H1 (cell line): ENCODE measurements around the gene HOXB13. TPM values are rescaled to one million over a fixed set of nuclear protein-coding genes. Genes with fewer than 3 reads are reported as not detected.

ENCODE experiments used
- CTCF ChIA-PET: fragments of 300-600 bp; sonication (Branson Sonifier 250); formaldehyde crosslinking; loops from one replicate; lab custom pipeline; 2021; ENCODE audit not compliant: partially characterized antibody; lab: Charles Lee
- POLR2A ChIA-PET: fragments of 300-600 bp; sonication (Branson Sonifier 250); formaldehyde crosslinking; loops from one replicate; lab custom pipeline; 2021; ENCODE audit warnings: inconsistent platforms; ENCODE audit not compliant: partially characterized antibody; lab: Charles Lee
- DNase-seq, 2 experiments: peaks; one replicate each; pipeline versions ENCODE4 v3.0.0 to v3.0.0-alpha.2; 2010 to 2022; ENCODE audit warnings: low spot score in 2 of 2, low read depth in 1 of 2, mixed read lengths in 1 of 2
- FAIRE-seq: peaks from 2 replicates; lab custom pipeline; 2011; peaks lifted over from hg19 to GRCh38; lab: Jason Lieb, UNC
- H2AFZ ChIP-seq: 2 replicates; pipeline ENCODE4 v1.8.1; 2012; ENCODE audit warnings: low read length, inconsistent platforms
- H2AK5ac ChIP-seq: 2 replicates; pipeline ENCODE4 v1.6.1; 2013; ENCODE audit warnings: low read depth, low read length
- H2BK120ac ChIP-seq: replicated peaks from 2 replicates; pipeline ENCODE3; 2013; ENCODE audit warnings: low read depth, low read length, inconsistent platforms
- H2BK12ac ChIP-seq: 2 replicates; pipeline ENCODE4 v1.6.1; 2013; ENCODE audit warnings: low read depth, low read length
- H2BK15ac ChIP-seq: 2 replicates; pipeline ENCODE4 v1.6.1; 2013; ENCODE audit warnings: low read length
- H2BK20ac ChIP-seq: 2 replicates; pipeline ENCODE4 v1.6.1; 2013; ENCODE audit warnings: low read length
- H2BK5ac ChIP-seq: 2 replicates; pipeline ENCODE4 v1.6.1; 2013; ENCODE audit warnings: low read depth, low read length
- H3K14ac ChIP-seq: 2 replicates; pipeline ENCODE4 v1.6.1; 2013; ENCODE audit warnings: inconsistent platforms; ENCODE audit not compliant: insufficient read length
- H3K18ac ChIP-seq: 2 replicates; pipeline ENCODE4 v1.6.1; 2013; ENCODE audit warnings: low read length; ENCODE audit errors: extremely low read depth
- H3K23ac ChIP-seq: 2 replicates; pipeline ENCODE4 v1.6.1; 2013; ENCODE audit warnings: inconsistent platforms; ENCODE audit not compliant: insufficient read length
- H3K23me2 ChIP-seq: 2 replicates; pipeline ENCODE4 v1.6.1; 2013; ENCODE audit warnings: low read depth, low read length
- H3K27ac ChIP-seq: 2 replicates; pipeline ENCODE4 v1.6.1; 2011; ENCODE audit warnings: low read depth, low read length, inconsistent platforms
- H3K27me3 ChIP-seq, 4 experiments: replicated peaks in 1 of 4; 1 replicate in 1 of 4; 2 replicates in 3 of 4; pipeline versions ENCODE4 v1.6.1 to v1.8.1; 2011 to 2013; ENCODE audit warnings: low read length in 3 of 4, mild to moderate bottlenecking in 3 of 4, inconsistent platforms in 2 of 4, mixed read lengths in 2 of 4, moderate library complexity in 1 of 4; ENCODE audit not compliant: control insufficient read depth in 3 of 4, insufficient read depth in 3 of 4; ENCODE audit errors: extremely low read depth in 1 of 4
- H3K36me3 ChIP-seq, 4 experiments: 2 replicates each; pipeline versions ENCODE4 v1.6.1 to v1.8.1; 2011 to 2013; ENCODE audit warnings: mild to moderate bottlenecking in 4 of 4, low read length in 3 of 4, moderate library complexity in 2 of 4, control low read depth in 1 of 4, inconsistent platforms in 1 of 4; ENCODE audit not compliant: insufficient read depth in 4 of 4, control insufficient read depth in 2 of 4
- H3K4ac ChIP-seq: replicated peaks from 2 replicates; pipeline ENCODE3; 2013; ENCODE audit warnings: low read length, low read depth, mixed read lengths, inconsistent platforms; ENCODE audit not compliant: insufficient read length
- H3K4me1 ChIP-seq, 4 experiments: replicated peaks in 1 of 4; 1 replicate in 1 of 4; 2 replicates in 3 of 4; pipeline versions ENCODE4 v1.6.1 to v1.8.1; 2011 to 2013; ENCODE audit warnings: low read length in 3 of 4, inconsistent platforms in 2 of 4, mixed read lengths in 1 of 4; ENCODE audit not compliant: insufficient read depth in 4 of 4, control insufficient read depth in 3 of 4
- H3K4me2 ChIP-seq, 2 experiments: 2 replicates each; pipeline versions ENCODE4 v1.6.1 to v1.8.1; 2011 to 2013; ENCODE audit warnings: low read depth in 2 of 2, low read length in 2 of 2, control low read depth in 1 of 2, inconsistent platforms in 1 of 2, mild to moderate bottlenecking in 1 of 2; ENCODE audit not compliant: insufficient read depth in 1 of 2
- H3K4me3 ChIP-seq, 4 experiments: fragments of 200-600, 300-600 bp in 1 of 4; sonication (generic), shearing (Covaris generic), sonication (Bioruptor Twin) in 1 of 4; 2 replicates each; pipeline versions ENCODE4 v1.5.1 to v1.8.1; 2011 to 2016; ENCODE audit warnings: low read length in 4 of 4, low read depth in 3 of 4, control low read depth in 2 of 4, inconsistent platforms in 2 of 4, mild to moderate bottlenecking in 2 of 4, mixed read lengths in 1 of 4, moderate library complexity in 1 of 4; ENCODE audit not compliant: insufficient read depth in 2 of 4; ENCODE audit errors: extremely low read depth in 1 of 4
- H3K56ac ChIP-seq: replicated peaks from 2 replicates; pipeline ENCODE3; 2013; ENCODE audit warnings: low read depth, mild to moderate bottlenecking, mixed read lengths, low read length, inconsistent platforms; ENCODE audit not compliant: insufficient read length
- H3K79me1 ChIP-seq: 2 replicates; pipeline ENCODE4 v1.6.1; 2013; ENCODE audit warnings: low read depth, low read length, control low read depth
- H3K79me2 ChIP-seq, 2 experiments: 2 replicates each; pipeline versions ENCODE4 v1.6.1 to v1.8.1; 2012 to 2013; ENCODE audit warnings: low read length in 2 of 2, mild to moderate bottlenecking in 2 of 2, inconsistent platforms in 1 of 2; ENCODE audit not compliant: insufficient read depth in 2 of 2, control insufficient read depth in 1 of 2
- H3K9ac ChIP-seq, 4 experiments: replicated peaks in 1 of 4; 1 replicate in 1 of 4; 2 replicates in 3 of 4; pipeline versions ENCODE4 v1.6.1 to v1.8.1; 2011 to 2013; ENCODE audit warnings: low read depth in 3 of 4, low read length in 3 of 4, control low read depth in 2 of 4, mild to moderate bottlenecking in 2 of 4, moderate library complexity in 2 of 4, inconsistent platforms in 1 of 4; ENCODE audit errors: extremely low read depth in 1 of 4
- H3K9me3 ChIP-seq, 2 experiments: 2 replicates each; pipeline versions ENCODE4 v1.6.1 to v1.8.1; 2012 to 2013; ENCODE audit warnings: mild to moderate bottlenecking in 2 of 2, moderate library complexity in 2 of 2, control low read depth in 1 of 2, inconsistent platforms in 1 of 2, low read depth in 1 of 2, low read length in 1 of 2, mixed read lengths in 1 of 2; ENCODE audit not compliant: insufficient read depth in 2 of 2
- H4K20me1 ChIP-seq, 2 experiments: replicated peaks in 1 of 2; 2 replicates each; pipeline versions ENCODE3 to v1.8.1; 2011 to 2013; ENCODE audit warnings: inconsistent platforms in 2 of 2, low read length in 2 of 2, mild to moderate bottlenecking in 1 of 2; ENCODE audit not compliant: insufficient read depth in 2 of 2, control insufficient read depth in 1 of 2
- H4K5ac ChIP-seq: 2 replicates; pipeline ENCODE4 v1.6.1; 2013; ENCODE audit warnings: low read length, low read depth, mixed read lengths, inconsistent platforms; ENCODE audit not compliant: insufficient read length
- H4K8ac ChIP-seq: 2 replicates; pipeline ENCODE4 v1.8.0; 2013; ENCODE audit warnings: mild to moderate bottlenecking, moderate library complexity, low read length, inconsistent platforms; ENCODE audit not compliant: insufficient read depth; ENCODE audit errors: extremely low read depth
- H4K91ac ChIP-seq: replicated peaks from 2 replicates; pipeline ENCODE3; 2013; ENCODE audit warnings: low read length, mixed read lengths, inconsistent platforms; ENCODE audit not compliant: insufficient read length
- EGR1 ChIP-seq: IDR thresholded peaks from 2 replicates; pipeline ENCODE4 v1.6.1; 2011; ENCODE audit warnings: low read depth, low read length, borderline replicate concordance
- EZH2 ChIP-seq: fragments of 200-600 bp; sonication (generic); IDR thresholded peaks from 2 replicates; pipeline ENCODE4 v1.7.1; 2012; ENCODE audit warnings: low read depth, mild to moderate bottlenecking, moderate library complexity, low read length, inconsistent platforms; ENCODE audit not compliant: severe bottlenecking
- JUND ChIP-seq: IDR thresholded peaks from 2 replicates; pipeline ENCODE4 v1.6.1; 2011; ENCODE audit warnings: mild to moderate bottlenecking, improper control_type of control experiment, low read length
- RNF2 ChIP-seq: fragments of 200-900, 300-1000 bp; sonication (generic); IDR thresholded peaks from 2 replicates; pipeline ENCODE4 v1.7.1; 2016; ENCODE audit warnings: borderline replicate concordance, low read depth, mild to moderate bottlenecking, antibody characterized with exemption, low read length; ENCODE audit not compliant: poor library complexity, severe bottlenecking; ENCODE audit errors: missing control alignments
- SIN3A ChIP-seq, 2 experiments: IDR thresholded peaks in 1 of 2; conservative IDR thresholded peaks in 1 of 2; 2 replicates each; pipeline ENCODE4 v1.6.1; 2011 to 2012; ENCODE audit warnings: low read length in 2 of 2, improper control_type of control experiment in 1 of 2, low read depth in 1 of 2, mild to moderate bottlenecking in 1 of 2
- SUZ12 ChIP-seq: fragments of 200-600 bp; sonication (generic); IDR thresholded peaks from 2 replicates; pipeline ENCODE4 v1.6.1; 2012; ENCODE audit warnings: mild to moderate bottlenecking, inconsistent platforms, low read length, moderate library complexity, mixed read lengths
- WGBS, 2 experiments: shearing (Covaris generic) in 1 of 2; methylation state at CpG; one replicate each; pipeline versions ENCODE4 v1.1.6 to v1.1.7; 2013 to 2015; ENCODE audit warnings: low lambda C conversion rate in 2 of 2, mixed read lengths in 2 of 2, inconsistent platforms in 1 of 2, low coverage in 1 of 2, missing lambda C conversion rate in 1 of 2; ENCODE audit not compliant: insufficient replicate concordance in 2 of 2, insufficient coverage in 1 of 2, insufficient read length in 1 of 2; ENCODE audit errors: extremely low coverage in 1 of 2, missing lambda C conversion rate in 1 of 2; 5-methylcytosine and 5-hydroxymethylcytosine counted together
- polyA plus RNA-seq, 7 experiments: library from polyadenylated mRNA; depleted of rRNA in 3 of 7; stranded (reverse) in 5 of 7; unstranded in 2 of 7; fragments of >200 nt in 5 of 7; fragments of 200-250 nt in 2 of 7; gene quantifications; 1 replicate in 5 of 7; 2 replicates in 1 of 7; 4 replicates in 1 of 7; pipeline versions ENCODE4 v1.2.1 to v1.2.3, GENCODE V29; 2011 to 2013; ENCODE audit warnings: missing spikeins in 2 of 7, mixed read lengths in 2 of 7
- total RNA-seq: library from RNA; stranded (reverse); fragmentation: NEBNext Ultra II Directional; extraction: Animal tissue kit (Norgen Biotek cat#: 25700); gene quantifications from 2 replicates; pipeline ENCODE4 v1.2.1, GENCODE V29; 2021

Gene HOXB13
- total and polyA plus RNA-seq, 2 of the 8 experiments (the other 6 are each of a cell fraction or from before 2014, with no cell fraction given): not detected

- H3K56ac ChIP-seq: no peak overlapping the region
- FAIRE-seq: no peak
- no peak overlapping the region; a peak in 1 of 4 replicates for H3K4me2 ChIP-seq
- H3K23ac ChIP-seq: no peak overlapping the region
- TF ChIP-seq SIN3A (conservative IDR thresholded peaks at IDR 0.05 in 1 of 2, IDR thresholded peaks at IDR 0.05 in 1 of 2; ENCODE audit: low read depth in 1 of 2, low read length in 2 of 2) (no peak), SUZ12 (peak; percentile 54; the same call in 1 of the 2 replicates), RNF2 (peak; percentile 68), JUND (no peak), EZH2 (peak; percentile 63), EGR1 (no peak)
- TF ChIP-seq, all 59 proteins: peak for 3
- Histone ChIP-seq H2AFZ (no peak overlapping the region), H2BK15ac (no peak overlapping the region; the same call in 1 of the 2 replicates), H3K4ac (no peak overlapping the region), H3K9me3 (no peaks in the 10 kb centered on the region), H2BK12ac (no peak overlapping the region), H3K14ac (no peak overlapping the region), H4K8ac (no peak overlapping the region), H3K18ac (no peak overlapping the region), H3K9ac (no peak overlapping the region), H4K5ac (no peak overlapping the region), H3K27me3 (peaks cover 93 to 100% (median 97%) of the 10 kb centered on the region in 4 experiments), H3K4me3 (no peak overlapping the region), H3K79me1 (no peaks in the 10 kb centered on the region), H2BK120ac (no peak overlapping the region), H3K36me3 (peaks cover 0 to 5% (median 0%) of the 10 kb centered on the region in 4 experiments; a peak in 1 of 8 replicates), H3K79me2 (no peaks in the 10 kb centered on the region), H2AK5ac (no peak overlapping the region), H4K20me1 (peaks cover 13 to 23% of the 10 kb centered on the region in 2 experiments), H3K27ac (no peak overlapping the region), H3K4me1 (peaks cover 0 to 6% (median 5%) of the 10 kb centered on the region in 4 experiments; a peak in 4 of 7 replicates), H4K91ac (no peak overlapping the region), H2BK20ac (no peak overlapping the region), H2BK5ac (no peak overlapping the region), H3K23me2 (no peaks in the 10 kb centered on the region)
- CTCF ChIA-PET: interaction anchor here (0.6 to 4.6 kb wide), 11 partner anchors 18 to 702 kb away, joined by 3 to 44 read pairs (median 5); partner anchors contain the start of genes HOXB13 and PRAC2
- DNase-seq: no peak
- 31% methylated on average over 12 of the region's 12 CpGs; no CpG with 5 or more reads in 1 of the 2 experiments for WGBS, 2 experiments
- POLR2A ChIA-PET: interaction anchor here (0.7 to 1.3 kb wide), 3 partner anchors 10 to 158 kb away, joined by 3 read pairs; no protein-coding TSS in a partner anchor
Observed at GRCh38 chr17:48745381-48746275, 17.1 kb upstream of the HOXB13 start.
